ENCODE results near the gene SLC13A2. TPM values are rescaled to one million over a fixed set of nuclear protein-coding genes. Genes with fewer than 3 reads are reported as not detected.

Gene SLC13A2
- total RNA-seq, 1 experiment from 2014 or later, result not detected

- no peak for DNase-seq (ENCODE audit: low spot score)
These were observed 19.2 kb downstream of the SLC13A2 start for GRCh38 chr17:28492352-28493310.

GRCh38 chr17:28493460-28493859 lies 20.0 kb downstream of the SLC13A2 start:
- DNase-seq (ENCODE audit: low spot score), result no peak

GRCh38 chr17:28494445-28495188 lies 21.2 kb downstream of the SLC13A2 start:
- DNase-seq (ENCODE audit: low spot score), result peak; percentile 74

GRCh38 chr17:28495635-28496034 lies 22.2 kb downstream of the SLC13A2 start:
- no peak for DNase-seq (ENCODE audit: low spot score)

- peak; percentile 34 for DNase-seq (ENCODE audit: low spot score)
These were observed 24.5 kb downstream of the SLC13A2 start for GRCh38 chr17:28497931-28498330.

- no peak for DNase-seq (ENCODE audit: low spot score)
These were observed 25.4 kb downstream of the SLC13A2 start for GRCh38 chr17:28498652-28499363.

GRCh38 chr17:28499364-28499664 lies 25.9 kb downstream of the SLC13A2 start:
- no peak for DNase-seq (ENCODE audit: low spot score)

GRCh38 chr17:28499684-28500357 lies 26.4 kb downstream of the SLC13A2 start:
- no peak for DNase-seq (ENCODE audit: low spot score)

- DNase-seq (ENCODE audit: low spot score), result no peak
These were observed 27.4 kb downstream of the SLC13A2 start for GRCh38 chr17:28500712-28501379.

GRCh38 chr17:28501421-28502284 lies 28.2 kb downstream of the SLC13A2 start:
- no peak for DNase-seq (ENCODE audit: low spot score)

- DNase-seq (ENCODE audit: low spot score), result no peak
These were observed 30.0 kb downstream of the SLC13A2 start for GRCh38 chr17:28503420-28503819.

GRCh38 chr17:28505986-28506665 lies 32.7 kb downstream of the SLC13A2 start, which contains the start of gene FOXN1:
Gene FOXN1, plus strand, starts transcription at chr17:28506348. Its CDS starts 17,622 bp downstream, at chr17:28523970.
- no peak for DNase-seq (ENCODE audit: low spot score)

- no peak for DNase-seq (ENCODE audit: low spot score)
These were observed 33.5 kb downstream of the SLC13A2 start for GRCh38 chr17:28506763-28507487.

- no peak for DNase-seq (ENCODE audit: low spot score)
These were observed 34.2 kb downstream of the SLC13A2 start for GRCh38 chr17:28507567-28508203.

- DNase-seq (ENCODE audit: low spot score), result no peak
These were observed 34.8 kb downstream of the SLC13A2 start for GRCh38 chr17:28508211-28508724.

GRCh38 chr17:28509789-28510188 lies 36.3 kb downstream of the SLC13A2 start:
- no peak for DNase-seq (ENCODE audit: low spot score)

GRCh38 chr17:28511858-28512461 lies 38.5 kb downstream of the SLC13A2 start:
- no peak for DNase-seq (ENCODE audit: low spot score)

Data from HT-29 (cell line).